Measurements from ENCODE around the gene SUGP1.

The SUGP1 gene

DNA sequence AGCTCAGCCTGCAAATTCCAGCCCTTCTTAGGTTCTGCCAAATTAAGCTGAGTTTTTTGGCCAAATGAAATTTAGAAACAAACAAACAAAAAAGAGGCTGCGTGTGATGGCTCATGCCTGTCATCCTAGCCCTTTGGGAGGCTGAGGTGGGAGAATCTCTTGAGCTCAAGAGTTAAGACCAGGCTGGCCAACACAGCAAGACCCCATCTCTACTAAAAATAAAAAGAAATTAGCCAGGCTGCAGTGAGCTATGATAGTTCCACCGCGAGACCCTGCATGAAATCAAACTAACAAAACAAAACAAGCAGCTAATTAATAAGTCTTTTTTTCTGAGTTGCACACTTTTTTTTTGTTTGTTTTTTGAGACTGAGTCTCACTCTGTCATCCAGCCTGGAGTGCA is 90.6 kb downstream of the SUGP1 start:
- H3K79me2 ChIP-seq (ENCODE audit: insufficient read depth, low read depth) = no peaks in the 10 kb centered on the region
- no peaks in the 10 kb centered on the region for H3K36me3 ChIP-seq (ENCODE audit: insufficient read depth)
- H3K9ac ChIP-seq = no peak overlapping the region
- no peaks in the 10 kb centered on the region for H3K4me1 ChIP-seq (ENCODE audit: low read depth, poor library complexity, severe bottlenecking)
- TF ChIP-seq, protein P1, sequence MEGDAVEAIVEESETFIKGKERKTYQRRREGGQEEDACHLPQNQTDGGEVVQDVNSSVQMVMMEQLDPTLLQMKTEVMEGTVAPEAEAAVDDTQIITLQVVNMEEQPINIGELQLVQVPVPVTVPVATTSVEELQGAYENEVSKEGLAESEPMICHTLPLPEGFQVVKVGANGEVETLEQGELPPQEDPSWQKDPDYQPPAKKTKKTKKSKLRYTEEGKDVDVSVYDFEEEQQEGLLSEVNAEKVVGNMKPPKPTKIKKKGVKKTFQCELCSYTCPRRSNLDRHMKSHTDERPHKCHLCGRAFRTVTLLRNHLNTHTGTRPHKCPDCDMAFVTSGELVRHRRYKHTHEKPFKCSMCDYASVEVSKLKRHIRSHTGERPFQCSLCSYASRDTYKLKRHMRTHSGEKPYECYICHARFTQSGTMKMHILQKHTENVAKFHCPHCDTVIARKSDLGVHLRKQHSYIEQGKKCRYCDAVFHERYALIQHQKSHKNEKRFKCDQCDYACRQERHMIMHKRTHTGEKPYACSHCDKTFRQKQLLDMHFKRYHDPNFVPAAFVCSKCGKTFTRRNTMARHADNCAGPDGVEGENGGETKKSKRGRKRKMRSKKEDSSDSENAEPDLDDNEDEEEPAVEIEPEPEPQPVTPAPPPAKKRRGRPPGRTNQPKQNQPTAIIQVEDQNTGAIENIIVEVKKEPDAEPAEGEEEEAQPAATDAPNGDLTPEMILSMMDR (conservative IDR thresholded peaks at IDR 0.05; ENCODE audit: low read depth, low read length) = no peak
- H3K4me3 ChIP-seq (IDR thresholded peaks at IDR 0.05; ENCODE audit: insufficient read depth, low read depth, low read length) = no peak overlapping the region
- H3K4me2 ChIP-seq = no peak overlapping the region
- H3K27me3 ChIP-seq (ENCODE audit: insufficient read depth, low read depth) = peaks cover 8% of the 10 kb centered on the region; the same call in 1 of the 2 replicates
- H3K27ac ChIP-seq = no peak overlapping the region
- H2AFZ ChIP-seq (ENCODE audit: low read depth) = no peak overlapping the region
- H4K20me1 ChIP-seq (ENCODE audit: insufficient read depth) = no peaks in the 10 kb centered on the region

DNA sequence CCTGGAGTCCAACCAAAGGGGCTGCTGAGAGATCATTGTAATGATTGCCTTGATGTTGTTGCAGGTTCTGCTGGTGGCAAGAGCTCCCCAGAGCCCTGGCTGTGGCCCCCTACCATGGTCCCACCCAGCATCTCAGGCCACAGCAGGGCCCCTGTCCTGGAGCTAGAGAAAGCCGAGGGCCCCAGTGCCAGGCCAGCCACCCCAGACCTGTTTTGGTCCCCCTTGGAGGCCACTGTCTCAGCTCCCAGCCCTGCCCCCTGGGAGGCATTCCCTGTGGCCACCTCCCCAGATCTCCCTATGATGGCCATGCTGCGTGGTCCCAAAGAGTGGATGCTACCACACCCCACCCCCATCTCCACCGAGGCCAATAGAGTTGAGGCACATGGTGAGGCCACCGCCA is 93.1 kb downstream of the SUGP1 start:
- Histone ChIP-seq H3K9ac (no peak overlapping the region), H3K27me3 (ENCODE audit: insufficient read depth, low read depth) (peaks cover 8% of the 10 kb centered on the region; the same call in 1 of the 2 replicates), H3K79me2 (ENCODE audit: insufficient read depth, low read depth) (no peaks in the 10 kb centered on the region), H3K36me3 (ENCODE audit: insufficient read depth) (no peaks in the 10 kb centered on the region), H3K4me2 (no peak overlapping the region), H3K4me1 (ENCODE audit: low read depth, poor library complexity, severe bottlenecking) (no peaks in the 10 kb centered on the region), H3K27ac (no peak overlapping the region), H4K20me1 (ENCODE audit: insufficient read depth) (no peaks in the 10 kb centered on the region), H3K4me3 (IDR thresholded peaks at IDR 0.05; ENCODE audit: insufficient read depth, low read depth, low read length) (no peak overlapping the region), H2AFZ (ENCODE audit: low read depth) (no peak overlapping the region)
- TF ChIP-seq, protein P1 (conservative IDR thresholded peaks at IDR 0.05; ENCODE audit: low read depth, low read length) = no peak

DNA sequence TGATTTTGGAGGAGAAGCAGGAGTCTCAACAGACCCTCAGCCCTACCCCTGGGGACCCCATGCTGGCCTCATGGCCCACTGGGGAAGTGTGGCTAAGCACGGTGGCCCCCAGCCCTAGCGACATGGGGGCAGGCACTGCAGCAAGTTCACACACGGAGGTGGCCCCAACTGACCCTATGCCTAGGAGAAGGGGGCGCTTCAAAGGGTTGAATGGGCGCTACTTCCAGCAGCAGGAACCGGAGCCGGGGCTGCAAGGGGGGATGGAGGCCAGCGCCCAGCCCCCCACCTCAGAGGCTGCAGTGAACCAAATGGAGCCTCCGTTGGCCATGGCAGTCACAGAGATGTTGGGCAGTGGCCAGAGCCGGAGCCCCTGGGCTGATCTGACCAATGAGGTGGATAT is 93.6 kb downstream of the SUGP1 start:
- Histone ChIP-seq H3K27me3 (ENCODE audit: insufficient read depth, low read depth) (peaks cover 8% of the 10 kb centered on the region; the same call in 1 of the 2 replicates), H3K4me1 (ENCODE audit: low read depth, poor library complexity, severe bottlenecking) (no peaks in the 10 kb centered on the region), H2AFZ (ENCODE audit: low read depth) (no peak overlapping the region), H3K9ac (no peak overlapping the region), H3K27ac (no peak overlapping the region), H3K79me2 (ENCODE audit: insufficient read depth, low read depth) (no peaks in the 10 kb centered on the region), H4K20me1 (ENCODE audit: insufficient read depth) (no peaks in the 10 kb centered on the region), H3K4me2 (no peak overlapping the region), H3K4me3 (IDR thresholded peaks at IDR 0.05; ENCODE audit: insufficient read depth, low read depth, low read length) (no peak overlapping the region), H3K36me3 (ENCODE audit: insufficient read depth) (no peaks in the 10 kb centered on the region)
- TF ChIP-seq, protein P1 (conservative IDR thresholded peaks at IDR 0.05; ENCODE audit: low read depth, low read length) = no peak

DNA sequence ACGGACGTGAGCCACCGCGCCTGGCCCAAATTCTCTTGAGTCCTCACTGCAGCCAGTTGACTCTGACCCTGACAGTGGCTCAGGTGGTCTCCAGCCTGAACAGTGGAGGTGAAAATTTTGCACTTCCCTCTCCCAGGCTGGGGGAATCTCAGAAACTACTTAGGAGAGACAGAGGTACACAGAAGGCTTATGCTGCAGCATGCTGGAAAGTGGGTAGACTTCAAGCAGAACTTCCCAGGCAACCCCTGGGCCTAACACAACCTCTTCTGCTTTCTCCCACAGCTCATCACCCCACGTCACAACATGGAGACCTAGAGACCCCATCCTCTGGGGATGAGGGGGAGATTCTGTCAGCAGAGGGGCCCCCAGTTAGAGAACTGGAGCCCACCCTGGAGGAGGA is 94.1 kb downstream of the SUGP1 start:
- Histone ChIP-seq H3K4me3 (IDR thresholded peaks at IDR 0.05; ENCODE audit: insufficient read depth, low read depth, low read length) (no peak overlapping the region), H2AFZ (ENCODE audit: low read depth) (no peak overlapping the region)

More for the DNA sequence above, 94.1 kb downstream of the SUGP1 start:
- TF ChIP-seq, protein P1 (conservative IDR thresholded peaks at IDR 0.05; ENCODE audit: low read depth, low read length) = no peak
- peaks cover 8% of the 10 kb centered on the region; the same call in 1 of the 2 replicates for H3K27me3 ChIP-seq (ENCODE audit: insufficient read depth, low read depth)
- H3K4me1 ChIP-seq (ENCODE audit: low read depth, poor library complexity, severe bottlenecking) = no peaks in the 10 kb centered on the region
- no peaks in the 10 kb centered on the region for H3K79me2 ChIP-seq (ENCODE audit: insufficient read depth, low read depth)
- H3K36me3 ChIP-seq (ENCODE audit: insufficient read depth) = no peaks in the 10 kb centered on the region
- no peak overlapping the region for H3K4me2 ChIP-seq
- no peak overlapping the region for H3K27ac ChIP-seq
- no peaks in the 10 kb centered on the region for H4K20me1 ChIP-seq (ENCODE audit: insufficient read depth)
- no peak overlapping the region for H3K9ac ChIP-seq

Measured in KMS-11 (cell line).